GM19351 (cell line): ENCODE measurements around the gene ATP6V1F.

Source experiments
- ATAC-seq: cut with Tn5 transposase; IDR thresholded peaks from one replicate; pipeline ENCODE4 v1.9.1; 2021; ENCODE audit warnings: mild to moderate bottlenecking, moderate library complexity; ENCODE audit not compliant: unreplicated experiment

Gene ATP6V1F

DNA sequence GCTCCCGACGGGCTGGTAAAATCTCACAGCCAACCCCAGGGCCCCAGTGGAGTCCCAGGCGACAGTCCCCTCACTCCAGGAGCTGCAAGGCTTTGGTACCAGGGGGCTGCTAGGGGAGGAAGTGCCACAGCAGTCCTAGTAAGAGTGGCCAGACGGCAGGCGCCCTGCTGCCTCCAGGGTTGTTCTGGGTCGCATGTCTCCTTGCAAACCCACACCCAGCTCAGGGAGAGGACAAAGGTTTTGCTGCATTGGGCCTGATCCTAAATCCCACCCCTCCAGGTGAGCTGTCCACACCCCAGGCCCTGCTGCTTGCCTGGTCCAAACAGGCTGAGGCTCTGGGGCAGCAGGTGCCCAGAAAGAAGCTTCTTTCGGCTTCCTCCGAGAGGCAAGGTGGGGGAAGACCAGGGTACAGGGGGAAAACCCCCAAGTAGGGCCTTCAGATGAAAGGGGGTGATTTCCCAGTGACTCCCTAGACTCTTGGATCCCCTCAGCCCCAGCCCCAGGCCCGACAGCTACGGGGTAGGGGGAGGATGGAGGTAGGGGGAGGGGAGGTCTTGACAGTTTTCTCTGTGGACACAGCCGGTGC is 52.0 kb downstream of the ATP6V1F start:
- ATAC-seq, result no peak

- no peak for ATAC-seq
Observed at GRCh38 chr7:128915271-128915819, 52.7 kb downstream of the ATP6V1F start.
